ENCODE data around the gene INSIG1. TPM values are rescaled to one million over a fixed set of nuclear protein-coding genes. Genes with fewer than 3 reads are reported as not detected.

The INSIG1 gene
- total and polyA plus RNA-seq, 2 donors (not counting 3 experiments of a cell fraction or from before 2014, with no cell fraction given): 79.3 to 102 TPM

DNA sequence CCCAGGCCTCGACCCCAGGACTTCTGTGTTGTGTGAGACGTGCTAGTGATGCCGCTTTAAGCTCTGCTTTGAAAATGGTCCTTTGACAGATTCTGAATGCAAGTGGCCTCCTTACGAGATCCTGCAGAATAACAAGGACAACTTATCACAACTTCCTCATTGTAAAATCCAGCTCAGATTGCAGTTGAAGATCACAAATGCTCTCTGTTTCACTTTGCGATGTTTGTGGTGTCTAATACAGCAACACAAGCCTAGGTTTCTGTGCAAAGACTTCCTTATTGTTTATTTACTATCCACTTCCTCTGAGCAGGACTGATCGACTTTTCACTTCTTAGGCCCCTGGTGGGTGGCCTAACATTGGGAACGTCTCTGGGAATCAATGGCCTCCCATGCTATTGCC is 31.7 kb upstream of the INSIG1 start:
- intact Hi-C loops (cut with micrococcal nuclease): no loop called here
- Histone ChIP-seq H3K4me1 (ENCODE audit: control insufficient read depth, extremely low read depth, insufficient read depth, low read length) (no peaks in the 10 kb centered on the region), H4K20me1 (replicated peaks; ENCODE audit: control insufficient read depth, extremely low read depth, insufficient read depth, low read length) (no peaks in the 10 kb centered on the region), H2AFZ (ENCODE audit: low read depth, low read length) (no peak overlapping the region), H3K4me2 (ENCODE audit: insufficient read depth, low read length) (no peak overlapping the region), H3K27me3 (ENCODE audit: control insufficient read depth in 2 of 2, insufficient read depth in 2 of 2, low read length in 2 of 2) (peaks cover 0 to 4% of the 10 kb centered on the region in 2 experiments), H3K27ac (ENCODE audit: insufficient read depth, low read depth, low read length) (no peak overlapping the region), H3K9ac (replicated peaks; ENCODE audit: extremely low read depth, insufficient read depth, low read length) (no peak overlapping the region), H3K36me3 (ENCODE audit: control insufficient read depth in 2 of 2, extremely low read depth in 1 of 2, insufficient read depth in 2 of 2, low read length in 2 of 2) (no peaks in the 10 kb centered on the region), H3K9me3 (replicated peaks; ENCODE audit: control insufficient read depth, insufficient read depth, low read length) (no peaks in the 10 kb centered on the region), H3K9me1 (replicated peaks; ENCODE audit: control insufficient read depth, extremely low read depth, insufficient read depth, low read length) (no peaks in the 10 kb centered on the region), H3K4me3 (replicated peaks in 1 of 3; ENCODE audit: insufficient read depth in 1 of 3, low read depth in 1 of 3, low read length in 3 of 3) (no peak overlapping the region), H3K79me2 (ENCODE audit: control insufficient read depth, insufficient read depth, low read length) (no peaks in the 10 kb centered on the region)
- ChIA-PET CTCF (no interaction called here), POLR2A (no interaction called here)
- no peak for DNase-seq (ENCODE audit: low read depth, low spot score)
- dilution Hi-C loops (cut with MboI; ENCODE audit: extremely low pct_ligation_motif_present, low sequenced_read_pairs): no loop called here
- BruUV-seq (replicated peaks): no TSS peak
- no peak for TF ChIP-seq JUN (IDR thresholded peaks at IDR 0.05; ENCODE audit: borderline replicate concordance, insufficient read depth, insufficient read length, low read depth)
- TF ChIP-seq EZH2 (IDR thresholded peaks at IDR 0.05; ENCODE audit: borderline replicate concordance, low read depth, low read length, severe bottlenecking): no peak
- no peak for TF ChIP-seq MYC (IDR thresholded peaks at IDR 0.05; ENCODE audit: low read depth, low read length)
- TF ChIP-seq, protein P1, sequence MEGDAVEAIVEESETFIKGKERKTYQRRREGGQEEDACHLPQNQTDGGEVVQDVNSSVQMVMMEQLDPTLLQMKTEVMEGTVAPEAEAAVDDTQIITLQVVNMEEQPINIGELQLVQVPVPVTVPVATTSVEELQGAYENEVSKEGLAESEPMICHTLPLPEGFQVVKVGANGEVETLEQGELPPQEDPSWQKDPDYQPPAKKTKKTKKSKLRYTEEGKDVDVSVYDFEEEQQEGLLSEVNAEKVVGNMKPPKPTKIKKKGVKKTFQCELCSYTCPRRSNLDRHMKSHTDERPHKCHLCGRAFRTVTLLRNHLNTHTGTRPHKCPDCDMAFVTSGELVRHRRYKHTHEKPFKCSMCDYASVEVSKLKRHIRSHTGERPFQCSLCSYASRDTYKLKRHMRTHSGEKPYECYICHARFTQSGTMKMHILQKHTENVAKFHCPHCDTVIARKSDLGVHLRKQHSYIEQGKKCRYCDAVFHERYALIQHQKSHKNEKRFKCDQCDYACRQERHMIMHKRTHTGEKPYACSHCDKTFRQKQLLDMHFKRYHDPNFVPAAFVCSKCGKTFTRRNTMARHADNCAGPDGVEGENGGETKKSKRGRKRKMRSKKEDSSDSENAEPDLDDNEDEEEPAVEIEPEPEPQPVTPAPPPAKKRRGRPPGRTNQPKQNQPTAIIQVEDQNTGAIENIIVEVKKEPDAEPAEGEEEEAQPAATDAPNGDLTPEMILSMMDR (IDR thresholded peaks at IDR 0.05; ENCODE audit: extremely low read depth in 1 of 2, insufficient read depth in 1 of 2, low read depth in 1 of 2, low read length in 2 of 2): no peak
- no peak for TF ChIP-seq POLR2AphosphoS5 (IDR thresholded peaks at IDR 0.05; ENCODE audit: insufficient read depth, low read depth, low read length)
- TF ChIP-seq, protein P2, sequence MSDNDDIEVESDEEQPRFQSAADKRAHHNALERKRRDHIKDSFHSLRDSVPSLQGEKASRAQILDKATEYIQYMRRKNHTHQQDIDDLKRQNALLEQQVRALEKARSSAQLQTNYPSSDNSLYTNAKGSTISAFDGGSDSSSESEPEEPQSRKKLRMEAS (IDR thresholded peaks at IDR 0.05; ENCODE audit: insufficient read depth, insufficient read length): no peak
- TF ChIP-seq GATA2 (IDR thresholded peaks at IDR 0.05; ENCODE audit: insufficient read depth, insufficient read length, low read depth, low read length): no peak
- TF ChIP-seq POLR2A (IDR thresholded peaks at IDR 0.05; ENCODE audit: low read depth, low read length): no peak
- TF ChIP-seq FOS (IDR thresholded peaks at IDR 0.05; ENCODE audit: borderline replicate concordance, insufficient read depth, low read length): no peak
- FAIRE-seq: no peak
